ENCODE data around the gene CDC42BPB. TPM values are rescaled to one million over a fixed set of nuclear protein-coding genes. Genes with fewer than 3 reads are reported as not detected.

Gene CDC42BPB
- total RNA-seq, 1 donor from 2014 or later, result 68.4 TPM

Other genes starting within 250 kb of the CDC42BPB start
- 0.06 TPM in 1 of 2 replicates, not detected in the other for gene AMN, start 134.9 kb downstream of the CDC42BPB start, total RNA-seq
- not detected in 2 replicates for gene LBHD2, start 26.7 kb upstream of the CDC42BPB start, total RNA-seq
- 0.17 TPM in 1 of 2 replicates, not detected in the other for gene EXOC3L4, start 37.2 kb upstream of the CDC42BPB start, total RNA-seq
- gene TNFAIP2, start 65.9 kb upstream of the CDC42BPB start, total RNA-seq, result 58.5 and 155 TPM in 2 replicates

Measured in epithelial cell of proximal tubule (primary cell).